GM20000 (cell line): ENCODE results near the gene PPM1J.

Experiments
- DNase-seq: peaks from one replicate; pipeline ENCODE4 v3.0.0; 2012; ENCODE audit warnings: low spot score
- CTCF ChIP-seq: IDR thresholded peaks from 2 replicates; pipeline ENCODE4 v1.5.1; 2012; ENCODE audit warnings: mild to moderate bottlenecking, control low read depth; ENCODE audit errors: extremely low read depth, missing control alignments

Gene PPM1J

DNA sequence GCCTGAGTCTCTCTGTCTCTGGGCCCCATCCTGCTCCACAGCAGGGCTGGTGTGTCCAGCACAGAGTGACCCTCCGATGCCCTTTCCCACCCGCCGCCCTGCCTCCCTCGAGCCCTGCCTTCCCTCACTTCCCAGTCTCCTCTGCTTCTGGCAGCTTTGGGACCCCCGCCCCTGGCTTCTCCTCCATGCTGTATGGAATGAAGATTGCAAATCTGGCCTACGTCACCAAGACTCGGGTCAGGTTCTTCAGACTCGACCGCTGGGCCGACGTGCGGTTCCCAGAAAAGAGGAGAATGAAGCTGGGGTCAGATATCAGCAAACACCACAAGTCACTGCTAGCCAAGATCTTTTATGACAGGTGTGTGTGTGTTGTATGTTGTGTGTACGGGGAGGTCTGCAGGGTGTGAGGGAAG lies 26.3 kb downstream of the PPM1J start:
- TF ChIP-seq CTCF: no peak
- DNase-seq: no peak

DNA sequence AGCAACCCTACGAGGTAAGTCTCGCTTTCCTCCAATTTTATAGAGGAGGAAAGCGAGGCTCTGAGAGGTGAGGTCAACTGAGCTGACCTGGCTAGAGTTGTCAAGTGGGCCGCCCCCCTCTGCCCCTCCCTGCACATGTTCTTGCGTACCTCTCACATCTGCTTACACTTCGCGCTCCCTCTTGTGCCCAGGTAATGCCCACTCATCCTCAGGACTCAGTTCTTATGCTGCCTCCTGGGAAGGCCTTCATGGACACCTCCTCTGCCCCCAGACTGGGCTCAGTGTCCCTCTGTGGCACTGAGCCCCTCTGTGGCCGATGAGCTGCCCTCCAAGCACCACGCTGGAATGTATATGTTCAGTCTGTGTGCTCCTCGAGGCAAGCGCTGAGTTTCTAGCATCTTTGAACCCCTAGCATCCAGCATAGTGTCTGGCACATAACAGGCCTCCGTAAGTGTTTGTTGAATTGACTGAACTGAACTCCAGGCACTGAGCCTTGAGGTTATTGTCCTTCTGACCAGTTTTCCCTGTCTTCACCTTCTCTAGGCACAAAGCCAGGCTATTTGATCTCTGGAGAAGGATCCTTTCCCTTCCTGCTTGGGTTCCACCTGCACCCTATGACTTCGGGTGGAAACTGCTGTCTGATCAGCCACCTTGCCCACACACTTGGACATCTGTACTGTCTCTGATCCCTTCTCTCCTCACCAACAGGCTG lies 27.2 kb downstream of the PPM1J start:
- DNase-seq: no peak
- TF ChIP-seq CTCF: no peak

GRCh38 chr1:112687361-112687760 lies 27.8 kb downstream of the PPM1J start:
- TF ChIP-seq CTCF: no peak
- no peak for DNase-seq

DNA sequence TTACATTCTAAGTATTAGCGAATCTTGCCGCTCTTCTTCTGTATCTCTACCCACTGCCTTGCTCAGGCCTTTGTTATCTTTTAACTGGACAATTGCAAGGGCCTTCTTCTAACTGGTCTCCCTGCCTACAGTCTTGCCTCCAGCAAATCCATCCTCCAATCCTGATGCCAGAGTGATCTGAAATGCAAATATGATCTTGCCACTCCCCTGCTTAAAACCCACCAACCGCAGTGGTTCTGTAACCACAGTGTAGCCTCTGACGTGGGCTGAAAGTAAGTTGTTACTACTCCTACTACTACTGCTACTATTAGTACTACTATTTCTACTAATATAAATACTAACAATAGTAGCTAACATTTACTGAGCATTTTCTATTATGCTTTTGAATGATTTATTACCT lies 28.3 kb downstream of the PPM1J start:
- TF ChIP-seq CTCF: no peak

GRCh38 chr1:112686417-112686816 lies 28.7 kb downstream of the PPM1J start:
- TF ChIP-seq CTCF: no peak
- no peak for DNase-seq

More for the DNA sequence above, 28.3 kb downstream of the PPM1J start:
- DNase-seq: no peak

- TF ChIP-seq CTCF: no peak
- DNase-seq: no peak
These were observed 29.2 kb downstream of the PPM1J start for GRCh38 chr1:112685913-112686312.

DNA sequence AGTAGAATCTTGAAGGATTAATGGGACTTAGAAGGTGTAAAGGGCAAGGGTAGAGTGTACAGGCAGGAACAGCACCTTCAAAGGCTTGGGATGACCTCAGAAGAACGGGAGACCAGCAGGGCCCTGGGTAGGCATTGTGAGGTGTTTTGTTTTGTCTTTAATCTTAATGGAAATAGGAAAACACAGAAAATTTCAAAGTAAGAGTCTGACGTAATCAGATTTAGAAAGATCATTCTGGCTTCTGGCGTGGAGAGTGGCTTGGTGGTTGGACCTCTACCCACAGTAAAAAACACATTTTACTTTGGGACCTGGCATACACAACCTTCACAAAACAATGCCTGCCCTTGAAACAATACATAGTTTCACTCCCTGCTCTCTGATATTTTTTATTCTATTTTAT lies 36.5 kb downstream of the PPM1J start:
- TF ChIP-seq CTCF: no peak
- DNase-seq: no peak
